WERI-Rb-1 (cell line): Measurements from ENCODE around the gene NACC2.

Source experiments
- DNase-seq: peaks from one replicate; pipeline ENCODE4 v3.0.0-alpha.2; 2020
- H3K27ac ChIP-seq: fragments of 250-450 bp; sonication (Bioruptor Pico); 2 replicates; pipeline ENCODE4 v1.5.1; 2020; ENCODE audit warnings: mild to moderate bottlenecking, moderate library complexity
- H3K27me3 ChIP-seq: fragments of 250-450 bp; sonication (Bioruptor Pico); 2 replicates; pipeline ENCODE4 v1.5.1; 2021; ENCODE audit warnings: mild to moderate bottlenecking, low read depth, moderate library complexity; ENCODE audit not compliant: insufficient read depth, severe bottlenecking
- H3K36me3 ChIP-seq: fragments of 250-450 bp; sonication (Bioruptor Pico); 2 replicates; pipeline ENCODE4 v1.5.1; 2020; ENCODE audit warnings: mild to moderate bottlenecking, moderate library complexity
- H3K4me3 ChIP-seq: 2 replicates; pipeline ENCODE4 v1.5.1; 2011; ENCODE audit warnings: low read depth, mild to moderate bottlenecking, control low read depth, low read length
- H3K9me3 ChIP-seq: fragments of 250-450 bp; sonication (Bioruptor Pico); 2 replicates; pipeline ENCODE4 v1.5.1; 2021; ENCODE audit warnings: mild to moderate bottlenecking, moderate library complexity; ENCODE audit not compliant: severe bottlenecking
- CTCF ChIP-seq: IDR thresholded peaks from 2 replicates; pipeline ENCODE4 v1.5.1; 2011; ENCODE audit warnings: low read depth, mild to moderate bottlenecking, control low read depth, inconsistent platforms, low read length

NACC2 gene

DNA sequence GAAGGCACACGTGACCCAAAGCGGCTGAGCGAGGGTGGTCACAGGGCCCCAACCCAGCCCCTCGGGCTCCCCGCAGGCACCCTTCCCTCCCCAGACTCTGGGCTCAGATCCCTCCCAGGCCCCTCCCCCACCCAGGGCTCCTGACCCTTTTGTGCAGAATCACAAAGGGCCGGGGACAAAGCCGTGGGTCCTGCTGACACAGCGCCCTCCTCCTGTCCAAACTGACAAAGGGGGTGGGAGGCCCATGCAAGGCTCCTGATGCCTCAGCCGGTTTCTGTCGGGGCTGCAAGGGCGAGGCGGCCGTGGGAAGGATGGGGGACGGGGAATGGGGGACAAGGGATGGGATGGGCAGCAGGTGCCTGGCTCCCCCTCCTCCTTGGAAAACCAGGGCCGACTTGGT is 90.4 kb downstream of the NACC2 start:
- H3K9me3 ChIP-seq, result no peaks in the 10 kb centered on the region
- no peak for DNase-seq
- H3K27ac ChIP-seq, result no peak overlapping the region
- H3K27me3 ChIP-seq, result no peaks in the 10 kb centered on the region
- H3K4me3 ChIP-seq, result no peak overlapping the region
- no peaks in the 10 kb centered on the region for H3K36me3 ChIP-seq
- TF ChIP-seq CTCF, result no peak

DNA sequence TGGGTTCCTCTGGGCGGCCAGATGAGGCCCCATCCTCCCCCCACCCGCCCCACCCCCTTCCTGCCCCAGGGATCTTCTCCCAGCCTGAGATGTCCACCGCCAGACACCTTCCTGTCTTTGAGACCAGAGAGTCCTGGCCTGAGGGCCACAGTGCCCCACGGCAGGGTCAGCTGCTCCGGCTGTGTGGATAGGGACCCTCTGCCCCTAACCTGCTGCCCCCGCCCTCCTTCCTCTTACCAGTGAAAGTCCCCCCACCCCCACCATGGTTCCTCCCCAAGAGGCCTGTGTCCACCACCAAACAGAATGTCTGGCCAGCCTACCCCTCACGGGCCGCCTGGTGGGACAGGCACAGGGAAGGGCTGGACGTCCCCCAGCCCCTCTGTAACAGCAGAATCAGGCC is 90.9 kb downstream of the NACC2 start:
- no peak for DNase-seq
- no peak overlapping the region for H3K4me3 ChIP-seq
- no peak overlapping the region for H3K27ac ChIP-seq
- H3K9me3 ChIP-seq, result no peaks in the 10 kb centered on the region
- H3K27me3 ChIP-seq, result no peaks in the 10 kb centered on the region
- no peak for TF ChIP-seq CTCF
- H3K36me3 ChIP-seq, result no peaks in the 10 kb centered on the region

DNA sequence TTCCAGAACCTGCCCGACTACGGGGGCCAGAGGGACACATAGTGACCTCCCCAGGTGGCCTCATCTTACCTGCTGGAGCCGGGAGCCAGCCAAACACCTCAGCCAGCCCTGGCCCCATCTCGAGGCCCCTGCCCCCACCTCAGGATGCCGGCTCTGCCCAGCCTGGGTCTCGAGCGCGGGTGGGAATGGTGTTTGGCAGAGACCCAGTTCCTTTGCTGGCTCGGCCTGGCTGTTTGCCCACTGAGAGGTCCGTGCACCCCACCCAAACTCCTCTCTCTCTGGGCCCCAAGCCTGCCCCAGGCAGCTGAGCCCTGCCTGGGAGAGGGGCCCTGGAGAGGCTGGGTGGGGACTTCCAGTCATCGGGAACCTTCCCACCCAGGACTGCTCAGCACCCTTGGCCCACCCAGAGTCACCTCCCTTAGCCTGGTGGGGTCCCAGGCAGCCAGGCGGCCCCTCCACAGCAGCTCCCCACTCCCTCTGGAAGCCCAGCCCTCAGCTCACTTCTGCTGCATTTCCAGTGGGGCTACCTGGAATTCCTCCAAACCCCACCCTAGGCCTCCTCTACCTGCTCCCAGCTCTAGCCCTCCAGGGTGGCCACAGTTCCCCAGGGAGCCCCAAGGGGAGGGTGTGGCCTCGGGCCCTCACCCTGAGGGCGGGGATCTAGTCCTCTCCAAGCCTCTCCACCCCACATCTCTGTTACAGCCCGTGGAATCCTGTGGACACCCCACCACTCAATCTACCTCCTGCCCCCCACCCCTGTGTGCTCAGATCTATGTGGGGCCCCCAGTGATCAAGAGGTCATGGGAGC is 91.5 kb downstream of the NACC2 start:
- Histone ChIP-seq H3K4me3 (no peak overlapping the region), H3K36me3 (no peaks in the 10 kb centered on the region), H3K9me3 (no peaks in the 10 kb centered on the region), H3K27me3 (no peaks in the 10 kb centered on the region), H3K27ac (no peak overlapping the region)
- no peak for DNase-seq
- TF ChIP-seq CTCF, result no peak

GRCh38 chr9:136002881-136003280 is 92.2 kb downstream of the NACC2 start:
- Histone ChIP-seq H3K27ac (no peak overlapping the region), H3K27me3 (no peaks in the 10 kb centered on the region), H3K9me3 (no peaks in the 10 kb centered on the region), H3K4me3 (no peak overlapping the region), H3K36me3 (no peaks in the 10 kb centered on the region)
- TF ChIP-seq CTCF, result no peak
- no peak for DNase-seq

- no peak for DNase-seq
- Histone ChIP-seq H3K27me3 (no peaks in the 10 kb centered on the region), H3K9me3 (no peaks in the 10 kb centered on the region), H3K27ac (no peak overlapping the region), H3K4me3 (no peak overlapping the region), H3K36me3 (no peaks in the 10 kb centered on the region)
- no peak for TF ChIP-seq CTCF
Measured at GRCh38 chr9:136002215-136002614, 92.9 kb downstream of the NACC2 start.

- no peak for DNase-seq
- no peaks in the 10 kb centered on the region for H3K27me3 ChIP-seq
- H3K4me3 ChIP-seq, result no peak overlapping the region
- no peak overlapping the region for H3K27ac ChIP-seq
- H3K9me3 ChIP-seq, result no peaks in the 10 kb centered on the region
- no peak for TF ChIP-seq CTCF
- H3K36me3 ChIP-seq, result no peaks in the 10 kb centered on the region
Measured at GRCh38 chr9:136001231-136001630, 93.9 kb downstream of the NACC2 start.
